GM18951 (cell line): ENCODE results near the gene TSACC.

ENCODE experiments used
- POLR2A ChIP-seq: IDR thresholded peaks from 4 replicates; pipeline ENCODE4 v1.6.1; 2011; ENCODE audit warnings: mild to moderate bottlenecking; ENCODE audit not compliant: insufficient read length, insufficient read depth; ENCODE audit errors: extremely low read depth
- in situ Hi-C: fragments of 300-500 bp; cut with MboI; formaldehyde crosslinking; loops from one replicate; pipeline ENCODE4 v1.12.0; 2022; ENCODE audit warnings: low sequenced_read_pairs, mixed read lengths, inconsistent platforms; ENCODE audit not compliant: unreplicated experiment

Gene TSACC

GRCh38 chr1:156372265-156372586 lies 33.9 kb downstream of the TSACC start:
- in situ Hi-C loops, result no loop called here
- no peak for TF ChIP-seq POLR2A

- TF ChIP-seq POLR2A, result no peak
- in situ Hi-C loops, result no loop called here
These were observed 34.5 kb downstream of the TSACC start for GRCh38 chr1:156372876-156373275.

DNA sequence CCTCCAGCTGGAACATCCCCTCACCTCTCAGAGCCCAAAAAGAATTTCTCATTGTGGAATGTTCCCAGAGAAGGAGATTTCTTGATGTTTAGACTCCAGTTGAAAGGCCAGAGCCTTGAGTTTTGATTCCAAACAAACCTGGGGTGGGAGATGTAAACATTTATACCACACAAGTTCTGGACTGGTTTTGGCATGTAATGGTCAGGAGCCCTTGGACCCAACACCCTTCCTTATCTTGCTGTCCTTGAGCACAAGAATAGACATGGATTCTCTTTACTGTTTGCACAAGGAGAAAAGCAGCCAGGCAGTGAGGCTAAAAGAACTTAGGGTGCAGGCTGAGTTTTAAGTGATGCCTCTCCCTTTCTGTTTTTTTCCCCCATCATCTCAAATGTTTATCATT lies 35.2 kb downstream of the TSACC start:
- no peak for TF ChIP-seq POLR2A
- in situ Hi-C loops, result no loop called here

DNA sequence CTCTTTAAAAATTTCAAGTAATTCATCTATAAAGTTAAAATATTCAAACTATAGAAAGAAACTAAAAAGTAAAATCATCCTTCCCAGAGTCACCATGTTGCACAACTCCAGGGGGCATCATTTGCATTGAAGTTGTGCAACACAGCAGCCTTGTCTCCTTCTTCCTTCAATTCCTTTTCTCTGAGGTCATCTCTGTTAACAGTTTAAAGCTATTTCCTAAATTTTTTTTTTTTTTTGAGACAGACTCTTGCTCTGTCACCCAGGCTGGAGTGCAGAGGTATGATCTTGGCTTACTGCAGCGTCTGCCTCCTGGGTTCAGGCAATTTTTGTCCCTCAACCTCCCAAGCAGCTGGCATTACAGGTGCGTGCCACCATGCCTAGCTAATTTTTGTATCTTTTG lies 37.8 kb downstream of the TSACC start:
- no peak for TF ChIP-seq POLR2A
- in situ Hi-C loops, result no loop called here

DNA sequence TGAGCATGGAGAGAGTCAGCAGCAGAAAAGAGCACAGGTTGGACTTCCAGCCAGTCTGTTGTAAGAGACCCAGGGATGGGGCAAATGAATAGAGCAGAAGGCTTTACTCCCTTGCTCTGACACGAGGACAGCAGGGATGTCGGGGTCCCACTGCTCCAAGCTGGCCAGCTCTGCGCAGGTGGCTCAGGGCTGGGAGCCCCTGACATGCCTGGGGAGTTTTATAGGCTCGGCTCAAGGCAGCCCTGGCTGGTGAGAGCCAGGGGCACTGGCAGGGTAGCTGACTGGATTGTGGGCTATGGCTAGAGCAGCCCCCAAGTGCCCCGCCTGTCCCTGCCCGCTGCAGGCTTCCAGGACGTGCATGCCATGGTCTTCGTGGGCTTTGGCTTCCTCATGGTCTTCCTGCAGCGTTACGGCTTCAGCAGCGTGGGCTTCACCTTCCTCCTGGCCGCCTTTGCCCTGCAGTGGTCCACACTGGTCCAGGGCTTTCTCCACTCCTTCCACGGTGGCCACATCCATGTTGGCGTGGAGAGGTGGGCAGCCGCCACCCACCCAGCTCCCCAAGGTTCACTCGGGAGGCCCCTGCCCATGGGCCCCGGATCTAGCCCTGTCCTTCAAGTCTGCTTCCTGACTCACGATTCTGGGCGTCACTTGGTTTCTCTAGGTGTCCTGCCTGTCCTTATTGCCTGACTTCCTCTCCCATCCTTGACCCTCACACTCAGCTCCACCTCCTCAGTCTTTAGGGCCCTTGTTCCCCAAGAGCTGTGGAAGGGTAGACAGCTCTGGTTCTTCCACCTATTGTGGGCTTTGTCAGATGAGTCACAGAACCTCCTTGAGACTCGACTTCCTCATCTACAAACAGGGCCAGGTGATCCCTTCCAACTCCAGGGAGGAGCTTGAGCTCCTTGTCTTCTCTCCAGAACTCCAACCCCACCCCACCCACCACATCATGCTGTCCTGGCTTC lies 38.9 kb downstream of the TSACC start:
- TF ChIP-seq POLR2A, result no peak
- in situ Hi-C loops, result no loop called here

DNA sequence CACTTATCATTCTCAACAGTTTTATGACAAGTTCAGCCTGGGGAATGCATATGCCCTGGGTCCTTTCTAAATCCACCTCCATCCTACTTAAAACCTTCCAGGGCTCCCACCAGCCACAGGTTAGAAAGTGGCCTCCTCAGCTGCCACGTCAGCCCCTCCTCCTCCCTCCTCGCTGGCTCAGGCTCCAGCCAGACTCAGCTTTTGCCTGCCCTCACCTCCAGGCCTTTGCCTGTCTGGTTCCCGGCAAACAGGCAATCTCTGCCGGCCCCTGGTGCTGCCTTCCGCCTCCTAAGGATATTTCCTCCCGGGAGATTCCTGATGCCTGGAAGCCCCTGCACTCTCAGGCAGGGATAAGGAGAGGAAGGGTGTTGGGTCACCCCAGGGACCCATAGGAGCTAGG lies 40.2 kb downstream of the TSACC start:
- in situ Hi-C loops, result no loop called here
- TF ChIP-seq POLR2A, result no peak

- in situ Hi-C loops, result loop anchor here (5.0 to 10.0 kb wide), 2 partner anchors 63 to 235 kb away; partner anchors contain the start of gene HAPLN2
- TF ChIP-seq POLR2A, result no peak
These were observed 41.3 kb downstream of the TSACC start for GRCh38 chr1:156379420-156380165.

DNA sequence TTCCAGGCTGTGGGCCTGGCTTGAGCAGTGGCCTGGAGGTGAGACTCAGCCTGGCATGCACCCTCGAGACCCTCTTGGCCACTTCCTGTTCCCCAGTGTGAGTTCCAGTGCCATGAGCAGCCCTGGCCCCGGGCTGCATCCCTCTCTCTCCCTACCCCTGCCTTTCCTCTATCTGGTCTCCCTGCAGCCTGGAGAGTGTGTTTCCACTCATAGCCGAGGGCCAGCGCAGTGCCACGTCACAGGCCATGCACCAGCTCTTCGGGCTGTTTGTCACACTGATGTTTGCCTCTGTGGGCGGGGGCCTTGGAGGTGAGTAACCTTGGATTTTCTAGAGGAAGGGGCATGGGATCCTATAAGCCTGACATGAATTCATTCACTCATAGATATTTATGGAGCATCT lies 44.2 kb downstream of the TSACC start:
- no peak for TF ChIP-seq POLR2A
- in situ Hi-C loops, result loop anchor here (5.0 to 10.0 kb wide), 2 partner anchors 60 to 232 kb away; partner anchors contain the start of gene HAPLN2

- no peak for TF ChIP-seq POLR2A
- in situ Hi-C loops, result loop anchor here (5.0 to 10.0 kb wide), 2 partner anchors 59 to 232 kb away; partner anchors contain the start of gene HAPLN2
These were observed 44.7 kb downstream of the TSACC start for GRCh38 chr1:156383023-156383422.

- in situ Hi-C loops, result loop anchor here (5.0 to 10.0 kb wide), 2 partner anchors 58 to 231 kb away; partner anchors contain the start of gene HAPLN2
- no peak for TF ChIP-seq POLR2A
These were observed 45.7 kb downstream of the TSACC start for GRCh38 chr1:156384007-156384406.

DNA sequence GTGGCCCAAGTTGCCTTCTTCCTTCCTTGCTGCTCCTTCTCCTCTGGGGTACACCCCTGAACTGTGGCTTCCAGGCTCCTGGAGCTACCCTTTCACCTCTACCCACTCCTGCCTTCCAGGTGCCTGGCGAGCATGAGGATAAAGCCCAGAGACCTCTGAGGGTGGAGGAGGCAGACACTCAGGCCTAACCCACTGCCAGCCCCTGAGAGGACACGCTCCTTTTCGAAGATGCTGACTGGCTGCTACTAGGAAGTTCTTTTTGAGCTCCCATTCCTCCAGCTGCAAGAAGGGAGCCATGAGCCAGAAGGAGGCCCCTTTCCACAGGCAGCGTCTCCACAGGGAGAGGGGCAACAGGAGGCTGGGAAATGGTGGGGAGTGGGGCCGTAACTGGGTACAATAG lies 46.3 kb downstream of the TSACC start:
- TF ChIP-seq POLR2A, result no peak
- in situ Hi-C loops, result loop anchor here (5.0 to 10.0 kb wide), 2 partner anchors 58 to 230 kb away; partner anchors contain the start of gene HAPLN2

DNA sequence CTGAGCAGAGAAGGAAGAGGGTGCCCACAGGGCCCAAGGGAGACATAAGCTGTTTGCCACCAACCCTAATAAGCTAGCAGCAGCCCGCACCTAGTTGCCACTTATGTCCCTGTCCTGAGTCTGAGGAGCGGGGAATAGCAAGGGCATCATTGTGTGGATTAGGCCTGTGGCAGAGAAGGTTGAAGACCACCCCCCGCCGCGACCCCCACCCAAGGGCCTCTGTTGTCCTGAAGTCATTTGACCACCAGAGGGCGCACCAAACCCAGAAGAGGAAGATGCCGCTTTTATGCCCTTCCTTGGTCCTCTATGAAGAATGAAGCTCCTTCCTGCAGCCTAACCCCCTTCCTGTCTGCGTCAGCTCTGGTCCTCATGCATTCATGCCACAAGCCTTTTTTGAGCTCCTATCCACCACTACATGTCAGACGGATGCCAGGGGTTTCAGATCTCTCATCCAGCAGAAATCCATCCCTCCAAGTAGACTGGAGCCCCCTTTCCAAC lies 47.3 kb downstream of the TSACC start:
- TF ChIP-seq POLR2A, result no peak
- in situ Hi-C loops, result loop anchor here (10.0 kb wide), 1 partner anchor 229 kb away; the partner anchor contains the start of gene HAPLN2
